Measurements from ENCODE around the gene SCAND1.

Gene SCAND1

DNA sequence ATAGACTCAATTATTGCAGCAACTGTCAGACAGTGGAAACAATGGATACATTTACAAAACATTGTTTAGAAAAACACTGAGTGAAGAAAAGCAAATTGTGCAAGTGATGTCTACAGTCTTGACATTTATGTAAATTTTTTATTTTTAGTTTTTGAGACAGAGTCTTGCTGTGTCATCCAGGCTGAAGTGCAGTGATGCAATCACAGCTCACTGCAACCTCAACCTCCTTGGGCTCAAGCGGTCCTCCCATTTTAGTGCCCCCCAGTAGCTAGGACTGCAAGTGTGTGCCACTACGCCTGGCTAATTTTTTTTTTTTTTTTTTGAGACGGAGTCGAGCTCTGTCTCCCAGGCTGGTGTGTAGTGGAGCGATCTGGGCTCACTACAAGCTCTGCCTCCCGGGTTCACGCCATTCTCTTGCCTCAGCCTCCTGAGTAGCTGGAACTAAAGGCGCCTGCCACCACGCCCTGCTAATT lies 23.8 kb upstream of the SCAND1 start:
- POLR2A ChIA-PET: no interaction called here
- TF ChIP-seq CTCF (IDR thresholded peaks at IDR 0.05; ENCODE audit: control extremely low read depth, extremely low read depth, low read depth, missing control alignments): no peak
- DNase-seq (ENCODE audit: extremely low spot score): no peak
- CTCF ChIA-PET: interaction anchor here (1.2 to 10.3 kb wide), 4 partner anchors 15 to 180 kb away, joined by 3 to 140 read pairs (median 7); no protein-coding TSS in a partner anchor

- ChIA-PET CTCF (interaction anchor here (1.0 to 10.3 kb wide), 7 partner anchors 18 to 227 kb away, joined by 3 to 140 read pairs (median 3); partner anchors contain the start of gene SCAND1), POLR2A (interaction anchor here (0.5 kb wide), 1 partner anchor 10 kb away, joined by 3 read pairs; no protein-coding TSS in a partner anchor)
- no peak for TF ChIP-seq CTCF (IDR thresholded peaks at IDR 0.05; ENCODE audit: control extremely low read depth, extremely low read depth, low read depth, missing control alignments)
- DNase-seq (ENCODE audit: extremely low spot score): no peak
These were observed 21.5 kb upstream of the SCAND1 start for GRCh38 chr20:35975576-35976373.

- no peak for DNase-seq (ENCODE audit: extremely low spot score)
- ChIA-PET POLR2A (no interaction called here), CTCF (interaction anchor here (1.6 to 1.7 kb wide), 2 partner anchors 19 to 20 kb away, joined by 3 to 5 read pairs; partner anchors contain the start of gene SCAND1)
- no peak for TF ChIP-seq CTCF (IDR thresholded peaks at IDR 0.05; ENCODE audit: control extremely low read depth, extremely low read depth, low read depth, missing control alignments)
These were observed 20.0 kb upstream of the SCAND1 start for GRCh38 chr20:35974256-35974655.

GRCh38 chr20:35972462-35972861 lies 18.2 kb upstream of the SCAND1 start:
- ChIA-PET CTCF (interaction anchor here (1.0 to 1.2 kb wide), 2 partner anchors 18 to 21 kb away, joined by 3 to 7 read pairs; partner anchors contain the start of gene SCAND1), POLR2A (no interaction called here)
- no peak for DNase-seq (ENCODE audit: extremely low spot score)
- no peak for TF ChIP-seq CTCF (IDR thresholded peaks at IDR 0.05; ENCODE audit: control extremely low read depth, extremely low read depth, low read depth, missing control alignments)

GRCh38 chr20:35971981-35972380 lies 17.7 kb upstream of the SCAND1 start:
- DNase-seq (ENCODE audit: extremely low spot score): no peak
- CTCF ChIA-PET: interaction anchor here (1.0 to 1.2 kb wide), 2 partner anchors 17 to 21 kb away, joined by 3 to 7 read pairs; partner anchors contain the start of gene SCAND1
- TF ChIP-seq CTCF (IDR thresholded peaks at IDR 0.05; ENCODE audit: control extremely low read depth, extremely low read depth, low read depth, missing control alignments): no peak
- POLR2A ChIA-PET: no interaction called here

- DNase-seq (ENCODE audit: extremely low spot score): no peak
- no peak for TF ChIP-seq CTCF (IDR thresholded peaks at IDR 0.05; ENCODE audit: control extremely low read depth, extremely low read depth, low read depth, missing control alignments)
- ChIA-PET POLR2A (no interaction called here), CTCF (interaction anchor here (7.0 kb wide), 1 partner anchor 14 kb away, joined by 43 read pairs; the partner anchor contains the start of gene SCAND1)
These were observed 14.6 kb upstream of the SCAND1 start for GRCh38 chr20:35968930-35969329.
